GM18909 (cell line): ENCODE results near the gene ADGB.
A peak's percentile ranks its signal among the peaks of the same experiment; 100 is the strongest.
"Not testable (repeated sequence)": the region's sequence is repeated elsewhere in the genome, so short reads cannot be mapped to it uniquely, and the experiment has no call there.

ENCODE experiments used
- ATAC-seq: cut with Tn5 transposase; IDR thresholded peaks from one replicate; pipeline ENCODE4 v1.9.1; 2021; ENCODE audit warnings: mild to moderate bottlenecking; ENCODE audit not compliant: unreplicated experiment, poor library complexity

ADGB gene

GRCh38 chr6:146598772-146599405, at the start of gene ADGB:
Gene ADGB (plus strand): TSS chr6:146598972. CDS start chr6:146599041, 69 bp downstream.
- ATAC-seq: peak; percentile 74

DNA sequence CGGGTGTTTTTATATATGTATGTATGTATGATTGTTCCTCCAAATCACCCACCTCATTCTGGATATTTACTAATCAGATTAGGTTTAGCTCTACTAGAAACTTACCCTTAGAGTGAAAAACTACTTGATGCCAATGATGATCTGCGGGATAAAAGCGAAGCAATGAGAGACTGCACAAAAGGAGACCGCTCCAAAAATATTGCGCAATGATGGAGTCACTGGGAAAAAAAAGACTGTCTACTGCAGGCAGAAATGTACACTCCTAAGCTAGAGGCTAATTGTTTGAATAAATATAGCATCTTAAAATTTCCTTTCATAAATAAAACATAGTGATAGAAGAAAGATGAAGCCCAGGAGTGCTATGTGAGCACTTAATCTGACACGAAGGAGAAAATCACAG, 47.9 kb upstream of the ADGB start:
- ATAC-seq: no peak

GRCh38 chr6:146551545-146551944, 47.2 kb upstream of the ADGB start:
- ATAC-seq: no peak

DNA sequence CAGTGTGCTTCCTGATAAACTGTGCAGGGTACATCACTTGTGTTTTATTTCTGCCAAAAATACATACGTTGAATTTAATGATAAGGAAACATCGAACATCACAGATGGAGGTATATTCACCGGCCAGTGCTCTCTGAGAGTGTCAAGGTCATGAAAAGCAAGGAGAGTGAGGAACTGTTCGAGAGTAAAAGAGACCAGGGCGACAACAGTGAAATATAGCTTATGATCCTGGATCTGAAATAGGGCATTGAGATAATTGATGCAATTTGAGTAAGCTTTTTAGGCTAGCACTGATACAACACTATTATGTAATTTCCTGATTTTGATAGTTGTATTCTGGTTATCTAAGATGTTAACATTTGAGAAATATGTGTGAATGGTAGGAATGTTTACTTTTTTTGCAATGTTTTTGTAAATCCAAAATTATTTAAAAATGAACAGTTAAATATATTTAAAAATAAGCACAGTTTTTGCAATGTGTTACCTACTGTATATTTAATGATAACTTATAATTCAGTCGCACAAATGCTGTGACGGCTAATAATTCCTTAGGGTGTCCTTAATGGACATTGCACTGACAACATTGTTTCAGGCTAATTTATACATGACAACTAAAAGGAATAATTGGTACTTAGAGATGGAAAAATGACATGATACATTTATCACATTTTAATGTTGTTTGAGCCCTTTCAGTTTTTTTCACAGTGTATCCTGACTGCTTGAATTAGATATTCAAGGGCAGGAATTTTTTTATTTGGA, 45.2 kb upstream of the ADGB start:
- ATAC-seq: no peak

DNA sequence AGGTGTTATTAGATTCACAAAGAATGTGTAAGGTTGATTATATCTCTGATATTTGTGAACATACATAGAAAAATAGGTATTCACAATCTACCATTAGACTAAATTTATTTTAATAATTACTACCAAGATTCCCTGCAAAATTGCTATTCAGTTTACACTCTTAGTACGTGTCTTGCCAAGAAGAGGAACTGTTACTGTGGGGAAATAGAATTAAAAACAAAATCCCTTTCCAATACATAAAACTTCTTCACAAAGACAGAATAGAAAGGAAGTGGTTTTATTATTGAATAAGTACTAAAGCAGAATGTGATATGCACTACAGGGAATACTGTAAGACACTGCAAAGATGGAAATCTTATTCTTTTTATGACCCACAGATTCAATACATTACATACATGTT, 38.2 kb upstream of the ADGB start:
- no peak for ATAC-seq

- ATAC-seq: not testable (repeated sequence)
Measured at GRCh38 chr6:146566661-146567060, 32.1 kb upstream of the ADGB start.

DNA sequence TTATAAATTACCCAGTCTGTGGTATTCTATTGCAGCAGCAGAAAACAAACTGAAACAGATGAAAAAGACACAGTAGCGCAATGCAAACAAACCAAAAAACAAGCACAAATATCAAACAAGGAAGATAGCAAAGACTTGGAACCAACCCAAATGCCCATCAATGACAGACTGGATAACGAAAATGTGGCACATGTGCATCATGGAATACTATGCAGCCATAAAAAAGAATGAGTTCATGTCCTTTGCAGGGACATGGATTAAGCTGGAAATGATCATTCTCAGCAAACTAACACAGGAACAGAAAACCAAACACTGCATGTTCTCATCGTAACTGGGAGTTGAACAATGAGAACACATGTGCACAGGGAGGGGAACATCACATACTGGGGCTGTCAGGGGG, 30.2 kb upstream of the ADGB start:
- not testable (repeated sequence) for ATAC-seq

DNA sequence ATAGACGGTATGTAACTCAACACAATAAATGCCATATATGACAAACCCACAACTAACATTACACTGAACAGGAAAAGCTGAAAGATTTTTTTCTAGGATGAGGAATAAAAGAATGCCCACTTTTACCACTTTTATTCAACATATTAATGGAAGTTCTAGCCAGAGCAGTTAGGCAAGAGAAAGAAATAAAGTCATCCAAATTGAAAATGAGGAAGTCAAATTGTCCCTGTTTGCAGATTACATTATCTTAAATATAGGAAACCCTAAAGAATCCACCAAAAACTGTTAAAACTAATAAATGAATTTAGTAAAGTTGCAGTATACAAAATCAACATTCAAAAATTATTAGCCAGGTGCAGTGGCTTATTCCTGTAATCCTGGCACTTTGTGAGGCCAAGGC, 24.6 kb upstream of the ADGB start:
- no peak for ATAC-seq

- ATAC-seq: no peak
Measured at GRCh38 chr6:146578054-146578453, 20.7 kb upstream of the ADGB start.

- no peak for ATAC-seq
Measured at GRCh38 chr6:146581968-146582367, 16.8 kb upstream of the ADGB start.

- no peak for ATAC-seq
Measured at GRCh38 chr6:146582857-146583256, 15.9 kb upstream of the ADGB start.

DNA sequence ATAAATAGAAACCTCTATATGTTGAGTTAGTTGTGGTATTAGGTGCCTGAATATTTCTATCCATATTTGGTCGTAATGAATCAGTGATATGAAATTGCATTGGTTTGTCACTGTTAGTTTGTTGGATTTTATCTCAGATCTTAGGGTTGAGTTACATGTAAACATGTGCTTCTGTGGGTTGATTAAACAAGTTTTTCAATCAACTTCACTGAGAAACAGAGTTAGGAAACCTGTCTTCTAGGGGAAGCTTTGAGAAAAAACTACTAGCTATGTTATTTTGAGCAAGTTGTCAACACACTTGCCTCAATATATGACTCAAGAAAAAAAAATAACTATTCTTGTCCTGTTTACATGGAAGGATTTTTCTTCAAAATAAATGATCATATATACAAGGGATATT, 14.8 kb upstream of the ADGB start:
- ATAC-seq: no peak

DNA sequence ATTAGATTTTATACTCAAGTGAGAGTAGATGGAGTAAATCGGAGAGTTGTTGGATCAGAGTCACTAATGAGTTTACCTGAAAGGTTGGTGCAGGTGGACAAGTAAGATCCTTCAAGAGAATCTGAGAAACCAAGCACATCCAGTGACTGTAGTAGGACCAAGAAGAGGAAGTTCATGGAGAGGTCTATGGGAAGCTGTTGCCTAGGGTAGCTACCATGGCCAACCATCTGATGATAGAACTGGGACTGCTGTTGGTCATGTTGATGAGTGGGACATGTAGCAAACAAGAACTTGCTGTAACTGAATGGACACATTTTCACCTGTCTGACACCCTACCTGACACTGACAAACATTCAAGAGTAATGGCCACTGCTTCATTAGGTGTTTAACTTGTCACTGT, 11.3 kb upstream of the ADGB start:
- no peak for ATAC-seq

DNA sequence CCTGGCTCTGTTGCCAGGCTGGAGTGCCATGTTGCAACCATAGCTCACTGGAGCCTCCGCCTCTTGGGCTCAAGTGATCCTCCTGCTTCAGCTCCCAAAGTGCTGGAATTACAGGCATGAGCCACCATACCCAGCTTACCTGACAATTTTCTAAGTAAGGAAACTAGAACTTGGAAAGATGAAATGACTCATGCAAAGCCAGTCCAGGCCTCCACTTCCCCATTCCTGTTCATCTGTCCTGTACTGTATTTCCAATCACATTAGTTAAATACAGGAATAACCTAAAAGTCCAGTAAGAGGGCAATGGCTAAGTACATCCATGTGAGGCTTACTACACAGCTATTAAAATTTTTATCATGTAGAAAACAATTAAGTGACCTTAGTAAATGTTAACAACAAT, 8.3 kb upstream of the ADGB start:
- no peak for ATAC-seq

DNA sequence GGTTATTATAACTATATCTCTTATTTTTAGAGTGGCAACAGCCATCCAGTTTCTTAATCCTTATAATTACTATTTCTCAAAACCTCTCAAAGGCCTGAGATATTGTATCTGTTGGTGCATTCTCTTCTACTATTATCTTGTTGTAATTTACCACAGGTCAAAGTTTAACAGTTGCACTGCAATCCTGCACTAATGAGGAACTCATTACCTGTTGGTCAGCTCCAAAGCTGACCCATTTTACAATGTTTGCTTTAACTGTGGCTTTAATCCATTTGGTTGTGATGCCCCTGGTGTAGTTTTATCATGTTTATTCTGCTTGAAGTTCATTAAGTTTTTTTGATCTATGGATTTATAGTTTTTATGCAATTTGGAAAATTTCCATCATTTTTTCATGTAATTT, 6.3 kb upstream of the ADGB start:
- no peak for ATAC-seq

DNA sequence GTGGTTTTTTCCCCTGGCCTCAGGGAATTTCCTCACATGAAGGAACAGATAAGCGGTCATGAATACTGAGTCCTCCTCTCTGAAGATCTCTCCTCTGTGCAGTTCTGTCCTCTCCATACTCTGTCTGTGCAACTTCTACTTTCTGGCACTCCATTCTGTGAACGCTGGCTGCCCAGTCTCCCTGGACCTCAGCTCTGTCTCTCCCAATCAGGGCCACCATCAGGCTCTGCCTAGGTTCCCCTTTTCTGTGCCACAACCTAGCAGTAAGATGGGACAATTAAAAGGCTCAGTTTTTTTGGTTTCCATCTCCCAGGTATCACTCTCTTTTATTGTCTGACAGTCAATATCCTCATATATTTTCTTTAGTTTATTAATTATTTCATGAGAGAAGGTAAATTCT, 4.8 kb upstream of the ADGB start:
- no peak for ATAC-seq

DNA sequence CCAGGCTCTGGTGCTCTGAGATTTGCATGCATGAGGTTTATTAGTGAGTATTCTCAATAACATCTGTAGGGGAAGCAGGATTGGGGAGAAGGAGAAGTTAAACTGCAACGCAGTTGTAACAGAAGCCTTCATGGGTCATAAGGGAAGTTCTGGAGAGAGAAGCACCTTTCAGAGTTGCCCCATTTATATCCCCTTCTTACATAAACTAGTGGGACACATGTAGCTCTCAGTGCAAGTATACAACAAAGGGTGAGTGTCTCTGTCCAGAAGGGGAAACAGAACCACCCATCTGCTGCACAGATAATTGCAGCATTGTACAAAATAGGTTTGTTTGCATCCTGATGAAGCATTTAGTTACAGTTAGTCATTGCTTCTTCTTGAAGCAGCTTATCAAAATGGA, 4.3 kb upstream of the ADGB start:
- ATAC-seq: no peak

- peak; percentile 38 for ATAC-seq
Measured at GRCh38 chr6:146595972-146596731, 2.6 kb upstream of the ADGB start.

DNA sequence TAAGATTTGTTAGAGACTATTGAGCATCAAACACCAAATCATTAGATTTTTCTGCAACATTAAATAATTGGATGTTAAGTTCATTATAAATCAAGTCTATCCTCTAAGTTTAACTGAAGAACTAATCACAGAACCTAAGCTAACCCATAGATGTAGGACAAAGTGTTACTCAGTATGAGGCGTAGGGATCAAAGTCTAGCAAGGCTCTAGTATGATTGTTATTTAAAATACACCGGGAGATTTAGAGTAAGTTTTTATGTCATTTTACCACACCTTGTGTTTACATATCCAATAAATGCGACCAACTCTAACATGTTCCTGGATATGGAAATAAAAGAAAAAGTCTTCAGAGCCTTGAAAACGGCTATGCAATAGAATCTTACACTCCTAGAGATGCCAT, 2.6 kb downstream of the ADGB start:
- ATAC-seq: no peak

GRCh38 chr6:146602526-146602925, 3.8 kb downstream of the ADGB start:
- ATAC-seq: no peak

GRCh38 chr6:146613947-146614346, 15.2 kb downstream of the ADGB start:
- ATAC-seq: no peak
